Left lung (tissue), 10 donors: ENCODE results near the gene COX19. TPM values are rescaled to one million over a fixed set of nuclear protein-coding genes. Genes with fewer than 3 reads are reported as not detected.

ENCODE experiments used
- ATAC-seq: fragments of 200-7000 bp; cut with Tn5 transposase; one replicate; pipeline ENCODE4 v1.9.1; 2020; ENCODE audit warnings: moderate library complexity
- DNase-seq, 4 donors: peaks; one replicate each; pipeline ENCODE4 v3.0.0-alpha.2; 2013 to 2020
- H3K27ac ChIP-seq, 2 donors: fragments of 200-600 bp; sonication (generic) in 1 of 2; one replicate each; pipeline versions ENCODE4 v1.5.0 to v1.8.0; 2020 to 2021
- H3K27me3 ChIP-seq, 2 donors: fragments of 200-600 bp; sonication (generic) in 1 of 2; one replicate each; pipeline versions ENCODE4 v1.5.0 to v1.8.0; 2020 to 2021
- H3K36me3 ChIP-seq, 2 donors: fragments of 200-600 bp; sonication (generic) in 1 of 2; one replicate each; pipeline versions ENCODE4 v1.5.0 to v1.8.0; 2020 to 2021
- H3K4me1 ChIP-seq, 2 donors: fragments of 200-600 bp; one replicate each; pipeline ENCODE4 v1.8.0; 2021
- H3K4me3 ChIP-seq, 2 donors: fragments of 200-600 bp; sonication (generic) in 1 of 2; one replicate each; pipeline versions ENCODE4 v1.5.0 to v1.8.0; 2020 to 2021; ENCODE audit warnings: mild to moderate bottlenecking in 1 of 2
- H3K9me3 ChIP-seq, 2 donors: fragments of 200-600 bp; sonication (generic) in 1 of 2; one replicate each; pipeline versions ENCODE4 v1.5.0 to v1.8.0; 2020 to 2021
- intact Hi-C, 2 donors: fragments of 100-400 bp; cut with DNase I; formaldehyde crosslinking; loops; one replicate each; pipeline versions ENCODE4 v1.11.2 to v1.14.2; 2022
- polyA plus RNA-seq, 6 donors: library from polyadenylated mRNA; unstranded; fragments of 120-200 nt; gene quantifications; one replicate each; pipeline ENCODE4 v1.2.1, GENCODE V29; 2013; ENCODE audit not compliant: insufficient read length in 6 of 6
- total RNA-seq, 2 donors: library from RNA; stranded (reverse); fragmentation: NEBNext Ultra II Directional; extraction: Animal tissue kit (Norgen Biotek cat#: 25700); gene quantifications; one replicate each; pipeline ENCODE4 v1.2.1, GENCODE V29; 2021
- TF ChIP-seq, protein P1 (sequence below), 2 donors: fragments of 200-600 bp; sonication (generic) in 1 of 2; IDR thresholded peaks; one replicate each; pipeline versions ENCODE4 v1.5.0 to v1.8.0; 2021; ENCODE audit warnings: antibody characterized with exemption in 2 of 2
- donor health status: DM: no; HTN: yes; CAD: no.
- donor health status: DM: no; HTN: no; CAD: no.

COX19 gene
- total and polyA plus RNA-seq, 8 donors = 9.1 to 18.1 (median 16.4) TPM

DNA sequence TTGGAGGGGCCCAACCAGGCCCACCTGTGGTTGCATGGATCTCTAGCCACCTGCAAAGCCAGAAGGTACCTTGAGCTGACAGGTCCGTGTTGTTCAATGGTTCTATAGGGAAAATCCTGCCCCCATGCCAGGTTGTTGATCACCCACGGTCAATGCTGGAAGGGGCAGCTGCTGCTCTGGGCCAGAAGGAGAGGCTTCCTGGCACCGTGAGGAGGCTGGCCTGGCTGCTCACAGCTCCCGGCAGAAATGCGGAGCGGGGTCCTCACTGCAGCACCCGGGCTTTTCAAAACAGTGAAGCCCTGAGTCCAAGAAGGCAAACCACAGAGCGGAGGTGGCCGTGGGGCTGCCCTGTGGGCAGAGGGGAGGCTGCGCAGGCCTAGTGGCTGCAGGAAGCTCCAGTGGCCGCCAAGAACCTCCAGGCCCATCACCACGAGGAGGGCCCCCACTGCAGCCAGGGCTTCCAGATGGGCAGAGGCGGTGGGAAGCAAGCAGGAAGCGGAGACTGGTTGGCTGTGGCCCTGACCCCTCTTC is 44.0 kb upstream of the COX19 start:
- ATAC-seq (no peak), DNase-seq (peak in 1 of 4 donors; percentile 65)
- Histone ChIP-seq H3K4me1 (peaks cover 0 to 3% of the 10 kb centered on the region in 2 donors), H3K9me3 (peaks cover 0 to 6% of the 10 kb centered on the region in 2 donors), H3K36me3 (peaks cover 0 to 9% of the 10 kb centered on the region in 2 donors), H3K27me3 (no peaks in the 10 kb centered on the region), H3K27ac (no peak overlapping the region), H3K4me3 (no peak overlapping the region)
- TF ChIP-seq, protein P1, sequence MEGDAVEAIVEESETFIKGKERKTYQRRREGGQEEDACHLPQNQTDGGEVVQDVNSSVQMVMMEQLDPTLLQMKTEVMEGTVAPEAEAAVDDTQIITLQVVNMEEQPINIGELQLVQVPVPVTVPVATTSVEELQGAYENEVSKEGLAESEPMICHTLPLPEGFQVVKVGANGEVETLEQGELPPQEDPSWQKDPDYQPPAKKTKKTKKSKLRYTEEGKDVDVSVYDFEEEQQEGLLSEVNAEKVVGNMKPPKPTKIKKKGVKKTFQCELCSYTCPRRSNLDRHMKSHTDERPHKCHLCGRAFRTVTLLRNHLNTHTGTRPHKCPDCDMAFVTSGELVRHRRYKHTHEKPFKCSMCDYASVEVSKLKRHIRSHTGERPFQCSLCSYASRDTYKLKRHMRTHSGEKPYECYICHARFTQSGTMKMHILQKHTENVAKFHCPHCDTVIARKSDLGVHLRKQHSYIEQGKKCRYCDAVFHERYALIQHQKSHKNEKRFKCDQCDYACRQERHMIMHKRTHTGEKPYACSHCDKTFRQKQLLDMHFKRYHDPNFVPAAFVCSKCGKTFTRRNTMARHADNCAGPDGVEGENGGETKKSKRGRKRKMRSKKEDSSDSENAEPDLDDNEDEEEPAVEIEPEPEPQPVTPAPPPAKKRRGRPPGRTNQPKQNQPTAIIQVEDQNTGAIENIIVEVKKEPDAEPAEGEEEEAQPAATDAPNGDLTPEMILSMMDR (IDR thresholded peaks at IDR 0.05) = no peak
- intact Hi-C loops = no loop called here

DNA sequence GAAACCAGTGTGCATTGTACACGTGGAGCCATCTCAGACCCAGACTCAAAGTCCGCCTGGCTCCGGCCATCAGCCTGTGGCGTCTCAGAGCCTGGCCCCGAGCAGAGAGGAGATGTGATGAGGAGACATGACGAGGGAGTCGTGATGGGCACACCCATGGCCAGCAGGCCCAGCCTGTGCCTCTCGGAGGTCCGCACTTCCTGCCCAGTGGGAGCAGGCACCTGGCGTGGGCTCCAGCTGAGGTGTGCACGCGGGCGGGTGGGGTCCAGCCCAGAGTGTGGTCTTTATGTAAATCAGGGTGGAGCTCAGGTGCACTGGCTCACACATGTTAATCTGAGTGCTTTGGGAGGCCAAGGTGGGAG is 43.0 kb upstream of the COX19 start:
- Histone ChIP-seq H3K27ac (no peak overlapping the region), H3K36me3 (peaks cover 0 to 9% of the 10 kb centered on the region in 2 donors), H3K9me3 (peaks cover 0 to 6% of the 10 kb centered on the region in 2 donors), H3K4me1 (no peaks in the 10 kb centered on the region), H3K4me3 (no peak overlapping the region), H3K27me3 (no peaks in the 10 kb centered on the region)
- DNase-seq (peak in 1 of 4 donors; percentile 69), ATAC-seq (no peak)
- intact Hi-C loops = no loop called here
- TF ChIP-seq, protein P1 (IDR thresholded peaks at IDR 0.05) = no peak

DNA sequence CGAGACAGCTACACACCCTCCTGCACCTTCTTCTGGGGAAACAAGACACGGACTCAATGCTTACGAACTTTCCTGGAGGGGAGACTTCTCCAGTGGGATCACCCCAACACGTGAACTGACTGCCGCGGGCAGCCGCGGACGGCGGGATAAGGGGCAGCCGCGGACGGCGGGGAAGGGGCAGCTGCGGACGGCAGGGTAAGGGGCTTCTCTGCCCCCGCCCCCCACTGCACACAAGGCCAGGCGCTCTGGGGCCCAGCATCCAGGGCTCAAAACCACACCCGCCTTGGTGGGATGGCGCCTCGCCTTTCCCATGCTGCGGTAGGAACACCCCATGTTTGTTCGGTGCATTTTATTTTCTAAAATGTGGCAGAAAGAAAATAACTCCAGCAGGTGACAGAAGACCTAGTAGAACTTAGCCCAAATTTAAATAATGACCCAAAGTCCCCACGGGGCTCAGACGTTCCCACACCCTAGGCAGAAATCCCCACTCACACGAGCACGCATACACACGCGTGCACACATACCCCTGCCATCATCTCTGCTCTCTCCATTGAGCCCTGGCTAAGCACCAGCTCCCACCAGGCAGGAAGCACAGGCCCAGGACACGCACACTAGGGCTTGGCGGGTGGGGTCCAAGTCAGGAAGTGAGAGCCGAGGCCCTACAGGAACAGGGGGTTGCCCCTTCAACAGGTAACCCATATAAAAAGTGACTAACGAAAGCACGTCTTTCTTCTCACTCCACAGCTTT is 42.4 kb upstream of the COX19 start:
- no peak for ATAC-seq
- no peaks in the 10 kb centered on the region for H3K4me1 ChIP-seq
- intact Hi-C loops = no loop called here
- no peak overlapping the region for H3K27ac ChIP-seq
- no peak for DNase-seq
- TF ChIP-seq, protein P1 (IDR thresholded peaks at IDR 0.05) = no peak
- peaks cover 0 to 9% of the 10 kb centered on the region in 2 donors for H3K36me3 ChIP-seq
- H3K27me3 ChIP-seq = no peaks in the 10 kb centered on the region
- no peak overlapping the region for H3K4me3 ChIP-seq
- H3K9me3 ChIP-seq = peaks cover 0 to 6% of the 10 kb centered on the region in 2 donors

DNA sequence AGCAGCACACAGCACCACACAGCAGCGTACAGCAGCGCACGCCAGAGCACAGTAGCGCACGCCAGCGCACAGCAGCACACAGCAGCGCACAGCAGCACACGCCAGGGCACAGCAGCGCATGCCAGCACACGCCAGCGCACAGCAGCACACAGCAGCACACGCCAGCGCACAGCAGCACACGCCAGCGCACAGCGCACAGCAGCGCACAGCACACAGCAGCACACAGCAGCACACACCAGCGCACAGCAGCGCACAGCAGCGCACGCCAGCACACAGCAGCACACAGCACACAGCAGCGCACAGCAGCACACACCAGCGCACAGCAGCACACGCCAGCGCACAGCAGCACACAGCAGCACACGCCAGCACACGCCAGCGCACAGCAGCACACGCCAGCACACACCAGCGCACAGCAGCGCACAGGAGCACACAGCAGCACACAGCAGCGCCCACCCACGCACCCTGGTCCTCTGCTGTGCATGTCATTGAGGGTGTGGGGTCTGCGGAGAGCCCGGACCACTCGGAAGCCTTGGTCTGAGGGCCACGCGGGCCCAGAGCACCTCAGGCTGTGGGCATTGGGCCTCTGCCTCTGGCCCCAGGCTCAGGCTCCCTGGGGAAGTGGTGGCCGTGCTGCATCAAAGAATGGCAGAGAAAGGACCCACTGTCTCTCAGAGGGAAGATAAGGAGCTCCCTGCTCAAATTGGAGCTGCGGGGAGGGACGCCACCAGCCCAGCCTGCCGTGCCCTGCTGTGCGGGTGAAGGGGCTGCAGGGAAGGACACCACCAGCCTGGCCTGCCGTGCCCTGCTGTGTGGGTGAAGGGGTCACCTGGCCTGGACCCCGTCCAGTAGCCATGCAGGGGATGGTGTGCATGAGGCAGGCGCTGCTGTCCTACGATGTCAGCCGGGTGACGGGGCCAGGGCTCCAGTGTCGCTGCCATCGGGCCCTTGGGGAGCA is 41.5 kb upstream of the COX19 start:
- H3K27ac ChIP-seq = no peak overlapping the region
- no peaks in the 10 kb centered on the region for H3K27me3 ChIP-seq
- no peaks in the 10 kb centered on the region for H3K4me1 ChIP-seq
- TF ChIP-seq, protein P1 (IDR thresholded peaks at IDR 0.05) = no peak
- intact Hi-C loops = no loop called here
- H3K4me3 ChIP-seq = no peak overlapping the region
- DNase-seq = no peak
- H3K9me3 ChIP-seq = peaks cover 0 to 6% of the 10 kb centered on the region in 2 donors
- ATAC-seq = no peak
- H3K36me3 ChIP-seq = peaks cover 0 to 9% of the 10 kb centered on the region in 2 donors
